H9 (cell line): ENCODE results near the gene PHTF2. TPM values are rescaled to one million over a fixed set of nuclear protein-coding genes. Genes with fewer than 3 reads are reported as not detected.

Source experiments
- DNase-seq: peaks from one replicate; pipeline ENCODE4 v3.0.0-alpha.2; 2017
- H2AFZ ChIP-seq: one replicate; pipeline ENCODE4 v1.6.1; 2013; ENCODE audit warnings: mild to moderate bottlenecking, low read length, control low read depth, moderate library complexity
- H2AK5ac ChIP-seq: 2 replicates; pipeline ENCODE4 v1.6.1; 2013; ENCODE audit warnings: low read length, control low read depth, mixed read lengths; ENCODE audit not compliant: insufficient read length
- H2BK120ac ChIP-seq: one replicate; pipeline ENCODE4 v1.6.1; 2013; ENCODE audit warnings: low read depth, mild to moderate bottlenecking, low read length, control low read depth, inconsistent platforms; ENCODE audit not compliant: poor library complexity, severe bottlenecking
- H2BK12ac ChIP-seq: 2 replicates; pipeline ENCODE4 v1.6.1; 2013; ENCODE audit warnings: low read length, control low read depth, mixed read lengths, low read depth; ENCODE audit not compliant: insufficient read length
- H2BK15ac ChIP-seq: 2 replicates; pipeline ENCODE4 v1.6.1; 2013; ENCODE audit warnings: low read depth, low read length, control low read depth
- H2BK20ac ChIP-seq: one replicate; pipeline ENCODE4 v1.6.1; 2013; ENCODE audit warnings: low read depth, mild to moderate bottlenecking, low read length, control low read depth, inconsistent platforms; ENCODE audit not compliant: poor library complexity, severe bottlenecking
- H2BK5ac ChIP-seq: 2 replicates; pipeline ENCODE4 v1.6.1; 2013; ENCODE audit warnings: low read length, control low read depth, mixed read lengths; ENCODE audit not compliant: insufficient read length
- H3K14ac ChIP-seq: 2 replicates; pipeline ENCODE4 v1.6.1; 2013; ENCODE audit warnings: low read length, control low read depth; ENCODE audit not compliant: insufficient read depth
- H3K18ac ChIP-seq: 2 replicates; pipeline ENCODE4 v1.6.1; 2013; ENCODE audit warnings: low read depth, mild to moderate bottlenecking, mixed read lengths, low read length, control low read depth; ENCODE audit not compliant: insufficient read length
- H3K23ac ChIP-seq: 2 replicates; pipeline ENCODE4 v1.6.1; 2013; ENCODE audit warnings: low read length, control low read depth, mixed read lengths, low read depth; ENCODE audit not compliant: insufficient read length
- H3K23me2 ChIP-seq: 2 replicates; pipeline ENCODE4 v1.6.1; 2013; ENCODE audit warnings: low read depth, mild to moderate bottlenecking, mixed read lengths, low read length, control low read depth; ENCODE audit not compliant: insufficient read length, poor library complexity, severe bottlenecking
- H3K27ac ChIP-seq: 2 replicates; pipeline ENCODE4 v1.5.1; 2013; ENCODE audit warnings: low read length, control low read depth, mixed read lengths, low read depth; ENCODE audit not compliant: insufficient read length
- H3K27me3 ChIP-seq: 2 replicates; pipeline ENCODE4 v1.6.1; 2013; ENCODE audit warnings: low read length, control low read depth, inconsistent platforms; ENCODE audit not compliant: insufficient read depth
- H3K4ac ChIP-seq: 2 replicates; pipeline ENCODE4 v1.6.1; 2013; ENCODE audit warnings: low read depth, mild to moderate bottlenecking, control low read depth, inconsistent platforms, low read length, moderate library complexity
- H3K4me1 ChIP-seq: 2 replicates; pipeline ENCODE4 v1.6.1; 2013; ENCODE audit warnings: low read length, control low read depth, inconsistent platforms; ENCODE audit not compliant: insufficient read depth
- H3K4me2 ChIP-seq: 2 replicates; pipeline ENCODE4 v1.6.1; 2013; ENCODE audit warnings: low read length, control low read depth, mixed read lengths; ENCODE audit not compliant: insufficient read length, insufficient read depth
- H3K56ac ChIP-seq: 2 replicates; pipeline ENCODE4 v1.6.1; 2013; ENCODE audit warnings: low read depth, mild to moderate bottlenecking, mixed read lengths, low read length, control low read depth; ENCODE audit not compliant: insufficient read length
- H3K79me1 ChIP-seq: 2 replicates; pipeline ENCODE4 v1.6.1; 2013; ENCODE audit warnings: low read depth, mild to moderate bottlenecking, moderate library complexity, low read length, control low read depth, inconsistent platforms; ENCODE audit not compliant: insufficient read depth, poor library complexity, severe bottlenecking
- H3K79me2 ChIP-seq: 2 replicates; pipeline ENCODE4 v1.6.1; 2013; ENCODE audit warnings: low read length, control low read depth, inconsistent platforms; ENCODE audit not compliant: insufficient read depth
- H3K9ac ChIP-seq: 2 replicates; pipeline ENCODE4 v1.6.1; 2013; ENCODE audit warnings: low read length, control low read depth, mixed read lengths; ENCODE audit not compliant: insufficient read length; ENCODE audit errors: extremely low read depth
- H3K9me3 ChIP-seq: one replicate; pipeline ENCODE4 v1.6.1; 2013; ENCODE audit warnings: low read depth, low read length, inconsistent platforms; ENCODE audit not compliant: control insufficient read depth
- H3T11ph ChIP-seq: one replicate; pipeline ENCODE4 v1.6.1; 2013; ENCODE audit warnings: mild to moderate bottlenecking, low read length, control low read depth, inconsistent platforms
- H4K20me1 ChIP-seq: one replicate; pipeline ENCODE4 v1.6.1; 2013; ENCODE audit not compliant: control insufficient read depth, insufficient read length, insufficient read depth
- H4K5ac ChIP-seq: 2 replicates; pipeline ENCODE4 v1.6.1; 2013; ENCODE audit warnings: low read depth, mild to moderate bottlenecking, mixed read lengths, low read length, control low read depth; ENCODE audit not compliant: insufficient read length
- H4K8ac ChIP-seq: replicated peaks from 2 replicates; pipeline ENCODE4 v1.6.1; 2013; ENCODE audit warnings: low read length, control low read depth, mixed read lengths, low read depth; ENCODE audit not compliant: insufficient read length
- H4K91ac ChIP-seq: 2 replicates; pipeline ENCODE4 v1.6.1; 2013; ENCODE audit warnings: low read depth, mild to moderate bottlenecking, moderate library complexity, mixed read lengths, low read length, control low read depth; ENCODE audit not compliant: insufficient read length
- H3K27ac Mint-ChIP-seq, 3 experiments: 2 replicates in 2 of 3; 3 replicates in 1 of 3; pipeline ENCODE4 v1.8.0; 2020 to 2021; ENCODE audit warnings: mixed read lengths in 3 of 3, mild to moderate bottlenecking in 1 of 3, moderate library complexity in 1 of 3
- H3K27me3 Mint-ChIP-seq: 2 replicates; pipeline ENCODE4 v1.8.0; 2021; ENCODE audit warnings: low read depth, mild to moderate bottlenecking, moderate library complexity, mixed read lengths
- H3K36me3 Mint-ChIP-seq, 3 experiments: 2 replicates in 2 of 3; 3 replicates in 1 of 3; pipeline ENCODE4 v1.8.0; 2020 to 2021; ENCODE audit warnings: low read depth in 3 of 3, mixed read lengths in 3 of 3; ENCODE audit not compliant: insufficient read depth in 1 of 3
- H3K4me1 Mint-ChIP-seq, 2 experiments: 2 replicates each; pipeline ENCODE4 v1.8.0; 2020; ENCODE audit warnings: mixed read lengths in 2 of 2
- H3K4me3 Mint-ChIP-seq, 2 experiments: 2 replicates in 1 of 2; 3 replicates in 1 of 2; pipeline ENCODE4 v1.8.0; 2020 to 2021; ENCODE audit warnings: mild to moderate bottlenecking in 2 of 2, mixed read lengths in 2 of 2, moderate library complexity in 1 of 2
- H3K9me3 Mint-ChIP-seq, 2 experiments: 2 replicates in 1 of 2; 3 replicates in 1 of 2; pipeline ENCODE4 v1.8.0; 2020; ENCODE audit warnings: mild to moderate bottlenecking in 2 of 2, mixed read lengths in 2 of 2, moderate library complexity in 1 of 2
- CTCF ChIP-seq: fragments of 200-600 bp; sonication (generic); conservative IDR thresholded peaks from 3 replicates; pipeline ENCODE4 v1.8.0; 2021; ENCODE audit warnings: antibody characterized with exemption, mild to moderate bottlenecking
- WGBS: extraction: QIAGEN DNeasy Blood & Tissue Kit; methylation state at CpG from one replicate; pipeline ENCODE4 v1.1.7; 2013; ENCODE audit warnings: missing lambda C conversion rate, low lambda C conversion rate, mixed read lengths; ENCODE audit not compliant: insufficient read length; ENCODE audit errors: extremely low coverage; 5-methylcytosine and 5-hydroxymethylcytosine counted together
- total RNA-seq: library from RNA; stranded (reverse); gene quantifications from 2 replicates; pipeline ENCODE4 v1.2.1, GENCODE V29; 2021

PHTF2 gene
- total RNA-seq, 1 experiment from 2014 or later: 16.2 TPM

- no peak overlapping the region for H3K4me2 ChIP-seq
- no peak overlapping the region for H3K9ac ChIP-seq
- H3K27ac Mint-ChIP-seq: no peak overlapping the region
- no peak overlapping the region for H2BK20ac ChIP-seq
- no CpG with 5 or more reads among the region's 2 CpGs for WGBS
- no peak overlapping the region for H3K4ac ChIP-seq
- H3K27me3 Mint-ChIP-seq: no peaks in the 10 kb centered on the region
- H2BK120ac ChIP-seq: no peak overlapping the region
- H3K9me3 Mint-ChIP-seq: no peaks in the 10 kb centered on the region
- H3K4me1 Mint-ChIP-seq: peaks cover 6 to 8% of the 10 kb centered on the region in 2 experiments; a peak in 3 of 4 replicates
- no peak overlapping the region for H2AK5ac ChIP-seq
- H3T11ph ChIP-seq: no peak overlapping the region
- no peak overlapping the region for H3K56ac ChIP-seq
- H2BK15ac ChIP-seq: no peak overlapping the region
- H4K5ac ChIP-seq: no peak overlapping the region
- H3K4me3 Mint-ChIP-seq: no peak overlapping the region
- H3K27me3 ChIP-seq: no peaks in the 10 kb centered on the region
- H3K4me1 ChIP-seq: no peaks in the 10 kb centered on the region
- no peak overlapping the region for H4K8ac ChIP-seq
- H2BK12ac ChIP-seq: no peak overlapping the region
- H3K23ac ChIP-seq: no peak overlapping the region
- no peak for DNase-seq
- H4K91ac ChIP-seq: no peak overlapping the region
- no peak for TF ChIP-seq CTCF
- H3K79me1 ChIP-seq: no peaks in the 10 kb centered on the region
- no peaks in the 10 kb centered on the region for H3K9me3 ChIP-seq
- no peaks in the 10 kb centered on the region for H3K79me2 ChIP-seq
- H3K23me2 ChIP-seq: no peaks in the 10 kb centered on the region
- no peaks in the 10 kb centered on the region for H4K20me1 ChIP-seq
- no peak overlapping the region for H2BK5ac ChIP-seq
- H3K36me3 Mint-ChIP-seq: no peaks in the 10 kb centered on the region
- no peak overlapping the region for H3K14ac ChIP-seq
- no peak overlapping the region for H3K27ac ChIP-seq
- no peak overlapping the region for H3K18ac ChIP-seq
- H2AFZ ChIP-seq: no peak overlapping the region
Observed at GRCh38 chr7:77879272-77879671, 80.7 kb downstream of the PHTF2 start.
